Measurements from ENCODE around the gene AXIN2.
"Not testable (repeated sequence)": the region's sequence is repeated elsewhere in the genome, so short reads cannot be mapped to it uniquely, and the experiment has no call there.

The AXIN2 gene

GRCh38 chr17:65514541-65514940 lies 46.9 kb downstream of the AXIN2 start:
- in situ Hi-C loops (cut with MboI; ENCODE audit: low sequenced_read_pairs, unreplicated experiment) = no loop called here
- TF ChIP-seq, protein P1, sequence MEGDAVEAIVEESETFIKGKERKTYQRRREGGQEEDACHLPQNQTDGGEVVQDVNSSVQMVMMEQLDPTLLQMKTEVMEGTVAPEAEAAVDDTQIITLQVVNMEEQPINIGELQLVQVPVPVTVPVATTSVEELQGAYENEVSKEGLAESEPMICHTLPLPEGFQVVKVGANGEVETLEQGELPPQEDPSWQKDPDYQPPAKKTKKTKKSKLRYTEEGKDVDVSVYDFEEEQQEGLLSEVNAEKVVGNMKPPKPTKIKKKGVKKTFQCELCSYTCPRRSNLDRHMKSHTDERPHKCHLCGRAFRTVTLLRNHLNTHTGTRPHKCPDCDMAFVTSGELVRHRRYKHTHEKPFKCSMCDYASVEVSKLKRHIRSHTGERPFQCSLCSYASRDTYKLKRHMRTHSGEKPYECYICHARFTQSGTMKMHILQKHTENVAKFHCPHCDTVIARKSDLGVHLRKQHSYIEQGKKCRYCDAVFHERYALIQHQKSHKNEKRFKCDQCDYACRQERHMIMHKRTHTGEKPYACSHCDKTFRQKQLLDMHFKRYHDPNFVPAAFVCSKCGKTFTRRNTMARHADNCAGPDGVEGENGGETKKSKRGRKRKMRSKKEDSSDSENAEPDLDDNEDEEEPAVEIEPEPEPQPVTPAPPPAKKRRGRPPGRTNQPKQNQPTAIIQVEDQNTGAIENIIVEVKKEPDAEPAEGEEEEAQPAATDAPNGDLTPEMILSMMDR (IDR thresholded peaks at IDR 0.05; ENCODE audit: borderline replicate concordance, control extremely low read depth, extremely low read depth, insufficient read depth, missing control alignments) = no peak
- DNase-seq (ENCODE audit: low spot score) = no peak

- TF ChIP-seq, protein P1 (IDR thresholded peaks at IDR 0.05; ENCODE audit: borderline replicate concordance, control extremely low read depth, extremely low read depth, insufficient read depth, missing control alignments) = no peak
- in situ Hi-C loops (cut with MboI; ENCODE audit: low sequenced_read_pairs, unreplicated experiment) = no loop called here
- no peak for DNase-seq (ENCODE audit: low spot score)
Measured at GRCh38 chr17:65514082-65514481, 47.4 kb downstream of the AXIN2 start.

- no peak for DNase-seq (ENCODE audit: low spot score)
- in situ Hi-C loops (cut with MboI; ENCODE audit: low sequenced_read_pairs, unreplicated experiment) = no loop called here
- TF ChIP-seq, protein P1 (IDR thresholded peaks at IDR 0.05; ENCODE audit: borderline replicate concordance, control extremely low read depth, extremely low read depth, insufficient read depth, missing control alignments) = no peak
Measured at GRCh38 chr17:65511316-65511715, 50.1 kb downstream of the AXIN2 start.

DNA sequence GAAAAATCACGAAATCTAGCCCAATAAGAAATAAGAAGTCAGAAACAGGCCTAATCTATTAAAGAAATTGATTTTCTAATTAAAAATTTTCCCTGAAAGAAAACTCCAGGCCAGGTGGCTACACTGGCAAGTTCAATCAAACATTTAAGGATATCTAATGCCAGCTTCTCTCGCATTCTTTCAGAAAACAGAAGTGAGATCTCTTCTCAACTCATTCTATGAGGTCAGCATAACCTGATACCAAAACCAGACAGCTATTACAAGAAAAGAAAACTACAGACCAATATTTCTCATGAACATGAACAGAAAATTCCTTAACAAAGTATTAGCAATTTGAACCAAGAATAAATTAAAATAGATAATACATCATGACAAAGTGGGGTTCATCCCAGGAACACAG lies 52.4 kb downstream of the AXIN2 start:
- in situ Hi-C loops (cut with MboI; ENCODE audit: low sequenced_read_pairs, unreplicated experiment) = no loop called here
- TF ChIP-seq, protein P1 (IDR thresholded peaks at IDR 0.05; ENCODE audit: borderline replicate concordance, control extremely low read depth, extremely low read depth, insufficient read depth, missing control alignments) = no peak
- DNase-seq (ENCODE audit: low spot score) = no peak

GRCh38 chr17:65504673-65505072 lies 56.8 kb downstream of the AXIN2 start:
- in situ Hi-C loops (cut with MboI; ENCODE audit: low sequenced_read_pairs, unreplicated experiment); DNase-seq (ENCODE audit: low spot score): not testable (repeated sequence)

- in situ Hi-C loops (cut with MboI; ENCODE audit: low sequenced_read_pairs, unreplicated experiment) = no loop called here
- no peak for DNase-seq (ENCODE audit: low spot score)
- TF ChIP-seq, protein P1 (IDR thresholded peaks at IDR 0.05; ENCODE audit: borderline replicate concordance, control extremely low read depth, extremely low read depth, insufficient read depth, missing control alignments) = no peak
Measured at GRCh38 chr17:65504141-65504540, 57.3 kb downstream of the AXIN2 start.

GRCh38 chr17:65503557-65503956 lies 57.9 kb downstream of the AXIN2 start:
- DNase-seq (ENCODE audit: low spot score) = no peak
- in situ Hi-C loops (cut with MboI; ENCODE audit: low sequenced_read_pairs, unreplicated experiment) = no loop called here

More at GRCh38 chr17:65503557-65503956, 57.9 kb downstream of the AXIN2 start:
- TF ChIP-seq, protein P1 (IDR thresholded peaks at IDR 0.05; ENCODE audit: borderline replicate concordance, control extremely low read depth, extremely low read depth, insufficient read depth, missing control alignments) = no peak
